Neural cell (in vitro differentiated cells): Measurements from ENCODE around the gene DDX41. TPM values are rescaled to one million over a fixed set of nuclear protein-coding genes. Genes with fewer than 3 reads are reported as not detected.

Source experiments
- H2AFZ ChIP-seq: fragments of 200-600, 300-800 bp; sonication (generic), shearing (Covaris generic); 2 replicates; pipeline ENCODE4 v1.6.0; 2014; ENCODE audit warnings: low read depth, mild to moderate bottlenecking, antibody characterized with exemption, low read length, moderate library complexity
- H3F3A ChIP-seq: fragments of 200-600 bp; shearing (Covaris generic); 2 replicates; pipeline ENCODE4 v1.6.1; 2016; ENCODE audit warnings: mild to moderate bottlenecking, moderate library complexity, mixed read lengths, antibody characterized with exemption, low read length; ENCODE audit not compliant: insufficient read depth, poor library complexity, severe bottlenecking
- H3K27ac ChIP-seq: fragments of 200-600, 300-800 bp; sonication (generic), shearing (Covaris generic); 2 replicates; pipeline ENCODE4 v1.5.1; 2014; ENCODE audit warnings: mild to moderate bottlenecking, low read length, moderate library complexity
- H3K27me3 ChIP-seq: fragments of 300-800, 200-600 bp; sonication (generic), shearing (Covaris generic); 2 replicates; pipeline ENCODE4 v1.6.0; 2014; ENCODE audit warnings: mild to moderate bottlenecking, low read depth, low read length, moderate library complexity; ENCODE audit not compliant: insufficient read depth
- H3K36me3 ChIP-seq: fragments of 300-800, 200-600 bp; sonication (generic), shearing (Covaris generic); 2 replicates; pipeline ENCODE4 v1.5.1; 2014; ENCODE audit warnings: mild to moderate bottlenecking, antibody characterized with exemption, low read length, moderate library complexity; ENCODE audit not compliant: insufficient read depth
- H3K4me2 ChIP-seq: fragments of 300-800, 200-600 bp; sonication (generic), shearing (Covaris generic); 2 replicates; pipeline ENCODE4 v1.6.0; 2014; ENCODE audit warnings: mild to moderate bottlenecking, low read length
- H3K4me3 ChIP-seq: fragments of 300-800, 200-600 bp; sonication (generic), shearing (Covaris generic); 2 replicates; pipeline ENCODE4 v1.5.1; 2014; ENCODE audit warnings: mild to moderate bottlenecking, low read length, moderate library complexity
- H3K79me2 ChIP-seq: fragments of 200-600 bp; shearing (Covaris generic); replicated peaks from 2 replicates; pipeline ENCODE4 v1.6.0; 2014; ENCODE audit warnings: mild to moderate bottlenecking, low read length, moderate library complexity; ENCODE audit not compliant: insufficient read depth
- H3K9ac ChIP-seq: fragments of 300-800, 200-600 bp; sonication (generic), shearing (Covaris generic); 2 replicates; pipeline ENCODE4 v1.6.1; 2016; ENCODE audit warnings: mild to moderate bottlenecking, low read length, mixed read lengths
- H3K9me2 ChIP-seq: fragments of 200-600 bp; shearing (Covaris generic); 2 replicates; pipeline ENCODE4 v1.6.1; 2016; ENCODE audit warnings: mild to moderate bottlenecking, low read length, mixed read lengths; ENCODE audit not compliant: insufficient read depth
- H3K9me3 ChIP-seq: fragments of 200-600, 300-800 bp; sonication (generic), shearing (Covaris generic); 2 replicates; pipeline ENCODE4 v1.6.1; 2016; ENCODE audit warnings: mild to moderate bottlenecking, mixed run types, low read length, moderate library complexity, mixed read lengths
- H4K20me1 ChIP-seq: fragments of 200-600 bp; shearing (Covaris generic); 2 replicates; pipeline ENCODE4 v1.6.1; 2016; ENCODE audit warnings: mild to moderate bottlenecking, mixed run types; ENCODE audit not compliant: insufficient read depth
- EP300 ChIP-seq: fragments of 450-650 bp; conservative IDR thresholded peaks from 2 replicates; pipeline ENCODE4 v1.6.1; 2014; ENCODE audit warnings: antibody characterized with exemption, mild to moderate bottlenecking, moderate library complexity; ENCODE audit not compliant: poor library complexity, severe bottlenecking
- EZH2 ChIP-seq: fragments of 200-600, 300-800 bp; shearing (Covaris generic), sonication (generic); IDR thresholded peaks from 2 replicates; pipeline ENCODE4 v1.6.1; 2014; ENCODE audit warnings: antibody characterized with exemption, low read length, borderline replicate concordance, mild to moderate bottlenecking; ENCODE audit not compliant: insufficient read depth, poor library complexity, severe bottlenecking
- MXI1 ChIP-seq: fragments of 450-650 bp; conservative IDR thresholded peaks from 2 replicates; pipeline ENCODE4 v1.6.1; 2014; ENCODE audit warnings: antibody characterized with exemption, mild to moderate bottlenecking; ENCODE audit not compliant: poor library complexity, severe bottlenecking
- POLR2AphosphoS5 ChIP-seq: IDR thresholded peaks from 2 replicates; pipeline ENCODE4 v1.6.1; 2012
- RAD21 ChIP-seq: fragments of 450-650 bp; conservative IDR thresholded peaks from 2 replicates; pipeline ENCODE4 v1.6.1; 2014; ENCODE audit warnings: antibody characterized with exemption, mild to moderate bottlenecking, moderate library complexity
- SMC3 ChIP-seq: fragments of 450-650 bp; conservative IDR thresholded peaks from 2 replicates; pipeline ENCODE4 v1.6.1; 2014; ENCODE audit warnings: antibody characterized with exemption, mild to moderate bottlenecking, moderate library complexity; ENCODE audit not compliant: poor library complexity
- TAF1 ChIP-seq: IDR thresholded peaks from 2 replicates; pipeline ENCODE4 v1.6.1; 2012; ENCODE audit warnings: low read depth
- polyA plus RNA-seq: library from polyadenylated mRNA; depleted of rRNA; stranded (reverse); fragments of >200 nt; gene quantifications from 2 replicates; pipeline ENCODE4 v1.2.3, GENCODE V29; 2014
- TF ChIP-seq, protein P1 (sequence below): fragments of 450-650 bp; IDR thresholded peaks from 2 replicates; pipeline ENCODE4 v1.5.1; 2014; ENCODE audit warnings: antibody characterized with exemption, mild to moderate bottlenecking, moderate library complexity; ENCODE audit not compliant: poor library complexity, severe bottlenecking
- TF ChIP-seq, protein P2 (sequence below): IDR thresholded peaks from 2 replicates; pipeline ENCODE4 v1.6.1; 2012; ENCODE audit warnings: borderline replicate concordance

DDX41 gene
- polyA plus RNA-seq, 1 donor from 2014 or later = 113 TPM

DNA sequence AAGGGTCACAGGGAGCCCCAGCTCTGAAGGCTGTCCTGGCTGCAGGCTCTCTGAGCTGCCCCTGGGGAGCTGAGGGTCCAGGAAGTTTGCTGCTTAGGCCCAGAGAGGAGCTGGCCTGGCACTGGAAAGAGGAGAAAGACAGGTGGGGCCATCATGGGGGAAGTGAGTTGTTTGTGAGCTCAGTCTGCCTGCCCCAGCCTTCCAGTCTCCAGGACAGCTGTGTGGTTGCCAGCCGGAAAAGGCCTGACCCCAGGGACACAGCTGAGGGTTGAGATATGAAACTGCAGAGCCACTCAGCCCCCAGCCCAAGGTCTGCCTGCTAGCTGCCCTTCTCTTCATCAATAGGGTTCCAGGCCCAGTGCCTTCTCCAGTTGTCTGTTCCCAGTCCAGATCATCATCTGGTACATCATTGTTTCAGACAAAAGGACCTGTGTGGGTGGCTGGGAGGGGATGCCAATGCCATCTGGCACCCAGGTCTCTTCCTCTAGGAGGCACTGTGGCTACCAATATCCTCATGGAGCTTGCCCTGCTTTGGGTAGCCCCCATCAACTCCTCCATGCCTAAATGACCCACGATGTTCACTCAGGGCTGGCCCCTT is 4.3 kb upstream of the DDX41 start:
- no peak overlapping the region for H3K9ac ChIP-seq
- no peaks in the 10 kb centered on the region for H3K27me3 ChIP-seq
- no peaks in the 10 kb centered on the region for H3K9me2 ChIP-seq
- H3K79me2 ChIP-seq = peaks cover 2% of the 10 kb centered on the region
- no peak overlapping the region for H3K27ac ChIP-seq
- H3F3A ChIP-seq = no peaks in the 10 kb centered on the region
- no peak for TF ChIP-seq TAF1
- no peak for TF ChIP-seq EZH2
- no peak for TF ChIP-seq EP300
- no peaks in the 10 kb centered on the region for H4K20me1 ChIP-seq
- no peaks in the 10 kb centered on the region for H3K9me3 ChIP-seq
- H3K36me3 ChIP-seq = no peaks in the 10 kb centered on the region
- no peak overlapping the region for H3K4me3 ChIP-seq
- H3K4me2 ChIP-seq = no peak overlapping the region
- no peak overlapping the region for H2AFZ ChIP-seq

- Histone ChIP-seq H3K79me2 (peaks cover 9% of the 10 kb centered on the region), H3K4me3 (no peak overlapping the region), H2AFZ (no peak overlapping the region), H3K9me3 (no peaks in the 10 kb centered on the region), H3F3A (no peaks in the 10 kb centered on the region), H3K9ac (no peak overlapping the region), H3K27me3 (no peaks in the 10 kb centered on the region), H3K36me3 (no peaks in the 10 kb centered on the region), H3K4me2 (no peak overlapping the region), H4K20me1 (no peaks in the 10 kb centered on the region), H3K9me2 (no peaks in the 10 kb centered on the region), H3K27ac (no peak overlapping the region)
- TF ChIP-seq MXI1 = no peak
- TF ChIP-seq, protein P1, sequence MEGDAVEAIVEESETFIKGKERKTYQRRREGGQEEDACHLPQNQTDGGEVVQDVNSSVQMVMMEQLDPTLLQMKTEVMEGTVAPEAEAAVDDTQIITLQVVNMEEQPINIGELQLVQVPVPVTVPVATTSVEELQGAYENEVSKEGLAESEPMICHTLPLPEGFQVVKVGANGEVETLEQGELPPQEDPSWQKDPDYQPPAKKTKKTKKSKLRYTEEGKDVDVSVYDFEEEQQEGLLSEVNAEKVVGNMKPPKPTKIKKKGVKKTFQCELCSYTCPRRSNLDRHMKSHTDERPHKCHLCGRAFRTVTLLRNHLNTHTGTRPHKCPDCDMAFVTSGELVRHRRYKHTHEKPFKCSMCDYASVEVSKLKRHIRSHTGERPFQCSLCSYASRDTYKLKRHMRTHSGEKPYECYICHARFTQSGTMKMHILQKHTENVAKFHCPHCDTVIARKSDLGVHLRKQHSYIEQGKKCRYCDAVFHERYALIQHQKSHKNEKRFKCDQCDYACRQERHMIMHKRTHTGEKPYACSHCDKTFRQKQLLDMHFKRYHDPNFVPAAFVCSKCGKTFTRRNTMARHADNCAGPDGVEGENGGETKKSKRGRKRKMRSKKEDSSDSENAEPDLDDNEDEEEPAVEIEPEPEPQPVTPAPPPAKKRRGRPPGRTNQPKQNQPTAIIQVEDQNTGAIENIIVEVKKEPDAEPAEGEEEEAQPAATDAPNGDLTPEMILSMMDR = no peak
- no peak for TF ChIP-seq EP300
- TF ChIP-seq TAF1 = no peak
Observed at GRCh38 chr5:177520271-177520670, 3.5 kb upstream of the DDX41 start.

DNA sequence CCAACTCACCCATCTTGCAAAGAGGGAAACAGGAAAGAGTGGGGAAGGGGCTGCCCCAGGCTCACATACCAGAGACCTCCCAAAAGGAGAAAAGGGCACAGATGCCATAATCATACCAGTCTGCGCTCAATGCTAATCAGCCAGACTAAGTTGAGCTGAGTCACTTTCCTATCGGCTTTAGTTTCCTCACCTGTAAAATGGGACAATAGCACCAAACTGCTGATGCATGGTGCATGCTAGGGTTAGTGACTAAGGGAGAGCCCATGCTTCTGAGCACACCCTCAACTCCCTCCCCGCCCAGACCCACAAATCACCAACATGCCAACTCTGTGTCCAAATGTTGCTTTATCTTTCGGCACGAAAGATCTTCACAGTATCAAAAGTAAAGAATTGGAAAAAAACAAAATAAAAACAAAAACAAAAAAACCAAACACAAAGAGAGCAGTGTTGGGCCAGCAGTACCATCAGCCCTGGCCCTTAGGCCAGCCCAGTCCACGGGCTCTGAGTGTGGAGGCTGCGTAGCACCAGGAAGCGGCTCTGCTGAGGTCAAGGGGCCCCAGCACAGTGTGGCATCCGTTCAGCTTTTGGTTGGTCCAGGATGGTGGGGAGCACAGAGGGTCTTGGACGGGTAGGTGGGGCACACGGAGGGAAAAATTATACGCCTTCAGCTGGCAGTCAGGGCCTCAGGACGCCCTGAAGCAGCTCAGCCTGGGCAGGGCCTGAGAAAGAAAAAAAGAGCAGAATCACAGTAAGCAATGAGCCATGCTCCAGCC is 2.9 kb upstream of the DDX41 start:
- Histone ChIP-seq H4K20me1 (no peaks in the 10 kb centered on the region), H3K79me2 (peaks cover 11% of the 10 kb centered on the region), H3K9me3 (no peaks in the 10 kb centered on the region), H2AFZ (no peak overlapping the region), H3K27ac (no peak overlapping the region), H3F3A (no peaks in the 10 kb centered on the region), H3K4me2 (no peak overlapping the region), H3K36me3 (no peaks in the 10 kb centered on the region), H3K9me2 (no peaks in the 10 kb centered on the region), H3K9ac (no peak overlapping the region), H3K4me3 (no peak overlapping the region), H3K27me3 (no peaks in the 10 kb centered on the region)
- TF ChIP-seq SMC3 = no peak
- TF ChIP-seq POLR2AphosphoS5 = no peak
- TF ChIP-seq, protein P1 = no peak
- TF ChIP-seq MXI1 = no peak
- no peak for TF ChIP-seq EZH2
- TF ChIP-seq, protein P2, sequence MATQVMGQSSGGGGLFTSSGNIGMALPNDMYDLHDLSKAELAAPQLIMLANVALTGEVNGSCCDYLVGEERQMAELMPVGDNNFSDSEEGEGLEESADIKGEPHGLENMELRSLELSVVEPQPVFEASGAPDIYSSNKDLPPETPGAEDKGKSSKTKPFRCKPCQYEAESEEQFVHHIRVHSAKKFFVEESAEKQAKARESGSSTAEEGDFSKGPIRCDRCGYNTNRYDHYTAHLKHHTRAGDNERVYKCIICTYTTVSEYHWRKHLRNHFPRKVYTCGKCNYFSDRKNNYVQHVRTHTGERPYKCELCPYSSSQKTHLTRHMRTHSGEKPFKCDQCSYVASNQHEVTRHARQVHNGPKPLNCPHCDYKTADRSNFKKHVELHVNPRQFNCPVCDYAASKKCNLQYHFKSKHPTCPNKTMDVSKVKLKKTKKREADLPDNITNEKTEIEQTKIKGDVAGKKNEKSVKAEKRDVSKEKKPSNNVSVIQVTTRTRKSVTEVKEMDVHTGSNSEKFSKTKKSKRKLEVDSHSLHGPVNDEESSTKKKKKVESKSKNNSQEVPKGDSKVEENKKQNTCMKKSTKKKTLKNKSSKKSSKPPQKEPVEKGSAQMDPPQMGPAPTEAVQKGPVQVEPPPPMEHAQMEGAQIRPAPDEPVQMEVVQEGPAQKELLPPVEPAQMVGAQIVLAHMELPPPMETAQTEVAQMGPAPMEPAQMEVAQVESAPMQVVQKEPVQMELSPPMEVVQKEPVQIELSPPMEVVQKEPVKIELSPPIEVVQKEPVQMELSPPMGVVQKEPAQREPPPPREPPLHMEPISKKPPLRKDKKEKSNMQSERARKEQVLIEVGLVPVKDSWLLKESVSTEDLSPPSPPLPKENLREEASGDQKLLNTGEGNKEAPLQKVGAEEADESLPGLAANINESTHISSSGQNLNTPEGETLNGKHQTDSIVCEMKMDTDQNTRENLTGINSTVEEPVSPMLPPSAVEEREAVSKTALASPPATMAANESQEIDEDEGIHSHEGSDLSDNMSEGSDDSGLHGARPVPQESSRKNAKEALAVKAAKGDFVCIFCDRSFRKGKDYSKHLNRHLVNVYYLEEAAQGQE = no peak
- no peak for TF ChIP-seq TAF1
- no peak for TF ChIP-seq RAD21
- TF ChIP-seq EP300 = no peak
